Measurements from ENCODE around the gene CUX1. TPM values are rescaled to one million over a fixed set of nuclear protein-coding genes. Genes with fewer than 3 reads are reported as not detected.

CUX1 gene
- total RNA-seq, 4 donors from 2014 or later: 42.8 to 59.0 (median 47.4) TPM

DNA sequence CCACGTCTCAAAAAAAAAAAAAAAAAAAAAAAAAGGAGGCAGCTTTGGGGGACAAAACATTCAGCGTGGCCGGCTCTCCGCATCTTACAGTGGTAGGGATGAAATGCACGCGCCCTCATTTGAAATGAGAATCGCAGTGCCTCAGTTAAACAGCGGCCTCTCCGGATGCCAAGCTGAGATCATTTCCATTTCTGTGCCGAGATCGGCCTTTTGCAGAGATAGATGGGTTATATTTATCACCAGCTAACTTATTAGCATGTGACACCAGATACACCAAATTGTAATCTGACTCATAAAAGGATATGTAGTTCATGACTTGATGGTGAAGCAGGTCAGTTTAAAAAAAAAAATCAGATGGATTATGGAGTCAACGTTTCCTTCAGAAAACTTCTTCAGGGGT, 138.7 kb downstream of the CUX1 start:
- TF ChIP-seq, protein P1, sequence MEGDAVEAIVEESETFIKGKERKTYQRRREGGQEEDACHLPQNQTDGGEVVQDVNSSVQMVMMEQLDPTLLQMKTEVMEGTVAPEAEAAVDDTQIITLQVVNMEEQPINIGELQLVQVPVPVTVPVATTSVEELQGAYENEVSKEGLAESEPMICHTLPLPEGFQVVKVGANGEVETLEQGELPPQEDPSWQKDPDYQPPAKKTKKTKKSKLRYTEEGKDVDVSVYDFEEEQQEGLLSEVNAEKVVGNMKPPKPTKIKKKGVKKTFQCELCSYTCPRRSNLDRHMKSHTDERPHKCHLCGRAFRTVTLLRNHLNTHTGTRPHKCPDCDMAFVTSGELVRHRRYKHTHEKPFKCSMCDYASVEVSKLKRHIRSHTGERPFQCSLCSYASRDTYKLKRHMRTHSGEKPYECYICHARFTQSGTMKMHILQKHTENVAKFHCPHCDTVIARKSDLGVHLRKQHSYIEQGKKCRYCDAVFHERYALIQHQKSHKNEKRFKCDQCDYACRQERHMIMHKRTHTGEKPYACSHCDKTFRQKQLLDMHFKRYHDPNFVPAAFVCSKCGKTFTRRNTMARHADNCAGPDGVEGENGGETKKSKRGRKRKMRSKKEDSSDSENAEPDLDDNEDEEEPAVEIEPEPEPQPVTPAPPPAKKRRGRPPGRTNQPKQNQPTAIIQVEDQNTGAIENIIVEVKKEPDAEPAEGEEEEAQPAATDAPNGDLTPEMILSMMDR (IDR thresholded peaks at IDR 0.05; ENCODE audit: low read depth): no peak

DNA sequence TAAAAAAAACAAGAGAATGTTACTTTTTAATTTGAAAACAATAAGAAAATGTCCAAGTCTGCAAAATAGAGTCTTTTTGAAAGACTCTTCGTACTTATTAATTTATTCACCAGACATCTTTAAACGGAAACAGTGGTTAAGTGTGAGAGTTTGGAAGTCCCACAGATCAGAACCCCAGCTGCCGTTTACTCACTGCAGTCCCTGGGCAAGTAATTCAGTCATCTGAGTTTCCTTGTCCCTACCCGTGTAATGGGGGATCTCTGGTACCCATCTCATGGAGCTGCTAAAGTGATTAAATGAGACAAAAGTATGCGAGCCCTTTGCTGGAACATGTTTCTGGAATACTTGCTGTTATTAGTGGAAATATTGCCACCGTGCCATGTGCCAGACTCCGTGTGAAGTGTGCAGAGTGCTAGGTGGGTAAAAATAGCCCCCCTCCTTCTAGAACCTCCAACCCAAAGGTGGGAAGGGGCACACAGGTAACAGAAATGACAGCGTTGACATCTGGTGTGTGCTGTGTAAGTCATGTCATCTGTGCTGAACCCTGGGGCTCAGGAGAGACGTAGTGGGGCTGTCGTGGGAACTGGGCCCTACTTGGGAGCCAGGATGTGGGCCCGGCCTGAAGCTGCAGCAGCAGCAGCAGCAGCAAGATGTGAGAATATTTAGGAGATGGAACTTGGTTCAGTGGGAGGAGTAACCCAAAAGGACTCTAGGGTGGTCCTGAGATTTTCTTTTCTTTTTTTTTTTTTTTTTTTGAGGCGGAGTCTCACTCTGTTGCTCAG, 140.5 kb downstream of the CUX1 start:
- TF ChIP-seq, protein P1 (IDR thresholded peaks at IDR 0.05; ENCODE audit: low read depth): no peak

DNA sequence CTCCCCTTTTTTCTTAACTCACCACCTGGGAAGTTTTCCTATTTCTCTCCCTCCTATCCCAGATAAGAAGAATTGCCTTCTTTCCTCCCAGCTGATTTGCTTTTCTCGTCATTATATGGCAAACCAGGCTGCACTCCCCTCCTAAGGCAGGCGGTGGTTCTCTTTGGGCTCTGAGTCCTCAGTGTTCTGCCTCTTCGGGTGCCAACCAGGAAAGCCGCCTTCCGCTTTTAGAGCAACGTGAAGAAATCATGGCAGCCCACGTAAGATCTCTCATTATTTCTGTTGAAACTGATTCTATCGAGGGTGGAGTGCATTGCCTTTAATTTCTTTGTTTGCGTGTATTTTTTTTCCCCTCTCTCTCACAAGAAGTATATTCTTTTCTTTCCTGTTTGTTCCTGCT, 141.9 kb downstream of the CUX1 start:
- TF ChIP-seq, protein P1 (IDR thresholded peaks at IDR 0.05; ENCODE audit: low read depth): no peak

DNA sequence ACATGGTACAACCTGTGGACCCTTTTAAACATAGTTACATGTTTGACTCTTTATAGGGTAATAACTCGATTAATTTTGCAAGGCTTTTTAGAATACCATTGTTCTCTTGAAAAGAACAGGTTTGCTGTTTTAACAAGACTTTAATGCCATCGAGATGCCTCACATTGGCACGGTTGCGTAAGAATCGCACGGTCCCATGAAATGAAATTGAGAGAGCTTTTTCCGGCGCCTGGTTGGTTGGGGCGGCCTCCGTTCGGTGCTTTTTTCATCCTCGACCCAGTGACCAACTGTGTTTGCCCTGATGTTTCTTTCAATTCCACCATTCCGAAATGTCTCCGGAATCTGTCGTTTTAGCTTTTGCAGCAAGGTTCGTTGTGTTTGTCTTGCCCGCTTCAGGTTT, 142.4 kb downstream of the CUX1 start:
- TF ChIP-seq, protein P1 (IDR thresholded peaks at IDR 0.05; ENCODE audit: low read depth): no peak

DNA sequence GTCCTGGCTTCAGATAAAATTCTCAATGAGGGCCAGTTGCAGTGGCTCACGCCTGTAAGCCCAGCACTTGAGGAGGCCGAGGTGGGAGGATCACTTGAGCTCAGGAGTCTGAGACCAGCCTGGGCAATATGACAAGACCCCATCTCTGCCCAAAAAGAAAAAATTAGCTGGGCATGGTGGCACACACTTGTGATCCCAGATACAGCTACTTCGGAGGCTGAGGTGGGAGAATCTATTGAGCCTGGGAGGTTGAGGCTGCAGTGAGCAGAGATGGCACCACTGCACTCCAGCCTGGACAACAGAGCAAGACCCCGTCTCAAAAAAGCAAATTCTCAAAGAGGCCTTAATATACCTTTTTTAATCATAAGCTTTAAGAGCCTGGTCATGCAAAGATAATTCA, 142.9 kb downstream of the CUX1 start:
- TF ChIP-seq, protein P1 (IDR thresholded peaks at IDR 0.05; ENCODE audit: low read depth): no peak

DNA sequence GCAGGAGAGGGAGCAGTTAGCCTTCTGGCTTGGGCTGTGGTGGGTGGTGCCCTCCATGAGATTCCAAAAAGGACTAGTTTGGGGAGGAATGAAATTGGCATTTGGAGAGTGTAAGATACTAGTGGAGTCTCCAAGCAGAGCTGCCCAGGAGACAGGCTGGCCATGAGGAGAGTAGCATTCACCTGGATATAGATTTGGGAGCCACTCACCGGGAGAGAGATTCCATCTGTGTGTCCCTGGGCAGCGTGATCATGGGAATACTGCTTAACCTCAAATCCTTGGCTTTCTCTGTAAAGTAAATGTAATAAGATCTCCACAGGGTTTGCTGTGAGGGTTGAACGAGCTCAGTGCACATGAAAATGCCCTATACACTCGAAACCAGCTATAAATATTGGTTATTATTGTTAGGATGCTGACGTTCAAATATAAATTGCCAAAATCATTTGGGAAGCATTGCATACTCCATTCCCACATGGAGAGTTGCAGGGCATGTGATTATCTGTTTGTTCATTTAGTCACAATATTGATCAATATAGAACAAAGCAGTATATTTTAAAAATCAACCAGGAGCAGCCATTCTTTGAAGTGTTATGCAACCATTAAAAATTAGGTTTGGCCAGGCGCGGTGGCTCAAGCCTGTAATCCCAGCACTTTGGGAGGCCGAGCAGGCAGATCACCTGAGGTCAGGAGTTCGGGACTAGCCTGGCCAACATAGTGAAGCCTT, 143.7 kb downstream of the CUX1 start:
- TF ChIP-seq, protein P1 (IDR thresholded peaks at IDR 0.05; ENCODE audit: low read depth): no peak

DNA sequence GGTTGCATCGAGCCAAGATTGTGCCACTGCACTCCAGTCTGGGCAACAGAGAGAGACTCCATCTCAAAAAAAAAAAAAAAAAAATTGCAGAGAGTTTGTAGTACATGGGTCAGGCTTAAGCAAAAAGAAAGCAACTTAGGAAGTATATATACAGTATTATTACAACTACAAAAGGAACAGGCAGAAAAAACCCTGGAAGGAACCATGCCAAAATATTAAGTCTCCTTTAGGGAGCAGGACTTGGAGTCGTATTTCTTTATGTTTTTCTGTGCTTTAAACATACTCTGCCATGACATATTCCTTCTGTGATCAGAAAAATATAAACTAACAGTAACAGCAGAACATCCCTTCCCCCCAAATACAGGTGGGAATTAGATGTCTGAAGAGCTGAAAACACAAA, 144.4 kb downstream of the CUX1 start:
- TF ChIP-seq, protein P1 (IDR thresholded peaks at IDR 0.05; ENCODE audit: low read depth): no peak

Measured in subcutaneous adipose tissue (tissue), 4 donors.